Amniotic epithelial cell (primary cell): ENCODE measurements around the gene FEV.

Experiments used
- DNase-seq: peaks from one replicate; pipeline ENCODE4 v3.0.0-alpha.2; 2010; ENCODE audit warnings: low read depth

The FEV gene

GRCh38 chr2:218985021-218985324 lies at the start of gene FEV:
FEV (minus strand) TSS chr2:218985184; CDS start chr2:218985075, 109 bp downstream.
- DNase-seq: no peak

GRCh38 chr2:219032051-219032745 lies 47.2 kb upstream of the FEV start:
- no peak for DNase-seq

- DNase-seq: no peak
These were observed 46.2 kb upstream of the FEV start for GRCh38 chr2:219031005-219031738.

GRCh38 chr2:219030177-219030940 lies 45.4 kb upstream of the FEV start:
- DNase-seq: no peak

- DNase-seq: peak; percentile 53
These were observed 44.8 kb upstream of the FEV start for GRCh38 chr2:219029829-219030165.

GRCh38 chr2:219028996-219029828 lies 44.2 kb upstream of the FEV start:
- DNase-seq: no peak

GRCh38 chr2:219028141-219028540 lies 43.2 kb upstream of the FEV start:
- no peak for DNase-seq

GRCh38 chr2:219027511-219028055 lies 42.6 kb upstream of the FEV start:
- DNase-seq: no peak

GRCh38 chr2:219026946-219027345 lies 42.0 kb upstream of the FEV start:
- DNase-seq: no peak

- DNase-seq: no peak
These were observed 40.9 kb upstream of the FEV start for GRCh38 chr2:219025637-219026585.

GRCh38 chr2:219024059-219024458 lies 39.1 kb upstream of the FEV start:
- no peak for DNase-seq

GRCh38 chr2:219023045-219023605 lies 38.1 kb upstream of the FEV start:
- DNase-seq: no peak

GRCh38 chr2:219022616-219023015 lies 37.6 kb upstream of the FEV start:
- DNase-seq: no peak

- DNase-seq: no peak
These were observed 37.1 kb upstream of the FEV start for GRCh38 chr2:219022041-219022440.

GRCh38 chr2:219021591-219021990 lies 36.6 kb upstream of the FEV start:
- DNase-seq: no peak

- no peak for DNase-seq
These were observed 35.8 kb upstream of the FEV start for GRCh38 chr2:219020604-219021365.

GRCh38 chr2:219019436-219019835 lies 34.5 kb upstream of the FEV start:
- DNase-seq: no peak

- no peak for DNase-seq
These were observed 33.7 kb upstream of the FEV start for GRCh38 chr2:219018726-219019125.

GRCh38 chr2:219018286-219018685 lies 33.3 kb upstream of the FEV start:
- no peak for DNase-seq
